Parathyroid adenoma (tissue), 2 donors: ENCODE results near the gene EMILIN1.

Experiments
- H2AFZ ChIP-seq: fragments of 300-600 bp; sonication (generic); one replicate; pipeline ENCODE4 v1.7.0; 2017; ENCODE audit warnings: antibody characterized with exemption, mild to moderate bottlenecking
- H3K27ac ChIP-seq: fragments of 300-600 bp; sonication (generic); one replicate; pipeline ENCODE4 v1.7.0; 2017
- H3K27me3 ChIP-seq: fragments of 300-600 bp; sonication (generic); one replicate; pipeline ENCODE4 v1.7.0; 2017; ENCODE audit warnings: low read length; ENCODE audit not compliant: control insufficient read depth, insufficient read depth
- H3K36me3 ChIP-seq: fragments of 300-600 bp; sonication (generic); one replicate; pipeline ENCODE4 v1.7.0; 2017; ENCODE audit warnings: low read length; ENCODE audit not compliant: control insufficient read depth, insufficient read depth
- H3K4me1 ChIP-seq: fragments of 300-600 bp; sonication (generic); one replicate; pipeline ENCODE4 v1.7.0; 2017; ENCODE audit warnings: control low read depth
- H3K4me2 ChIP-seq: fragments of 300-600 bp; sonication (generic); one replicate; pipeline ENCODE4 v1.7.0; 2017; ENCODE audit warnings: low read length
- H3K4me3 ChIP-seq: fragments of 300-600 bp; sonication (generic); one replicate; pipeline ENCODE4 v1.7.0; 2017; ENCODE audit warnings: low read depth, low read length
- H3K79me2 ChIP-seq: fragments of 300-600 bp; sonication (generic); one replicate; pipeline ENCODE4 v1.7.0; 2017; ENCODE audit warnings: control low read depth
- H3K9ac ChIP-seq: fragments of 300-600 bp; sonication (generic); one replicate; pipeline ENCODE4 v1.7.0; 2017; ENCODE audit warnings: mild to moderate bottlenecking
- H3K9me3 ChIP-seq: fragments of 300-600 bp; sonication (generic); one replicate; pipeline ENCODE4 v1.7.0; 2017; ENCODE audit warnings: low read length; ENCODE audit not compliant: control insufficient read depth
- TF ChIP-seq, protein P1 (sequence below): fragments of 300-600 bp; sonication (generic); IDR thresholded peaks from one replicate; pipeline ENCODE4 v1.7.0; 2017; ENCODE audit warnings: antibody characterized with exemption, mild to moderate bottlenecking
- donor health status: primary hyperparathyroidism.

Gene EMILIN1

DNA sequence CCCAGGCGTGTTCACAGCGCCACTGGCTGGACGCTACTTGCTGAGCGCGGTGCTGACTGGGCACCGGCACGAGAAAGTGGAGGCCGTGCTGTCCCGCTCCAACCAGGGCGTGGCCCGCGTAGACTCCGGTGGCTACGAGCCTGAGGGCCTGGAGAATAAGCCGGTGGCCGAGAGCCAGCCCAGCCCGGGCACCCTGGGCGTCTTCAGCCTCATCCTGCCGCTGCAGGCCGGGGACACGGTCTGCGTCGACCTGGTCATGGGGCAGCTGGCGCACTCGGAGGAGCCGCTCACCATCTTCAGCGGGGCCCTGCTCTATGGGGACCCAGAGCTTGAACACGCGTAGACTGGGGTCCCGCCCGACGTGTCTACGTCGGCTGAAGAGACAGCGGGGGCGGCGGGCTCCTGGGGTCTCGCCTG, 7.3 kb downstream of the EMILIN1 start:
- H3K36me3 ChIP-seq, result no peaks in the 10 kb centered on the region
- no peak overlapping the region for H3K9ac ChIP-seq
- peak overlapping the region; percentile 85 for H3K4me2 ChIP-seq
- H3K4me3 ChIP-seq, result peak overlapping the region; percentile 56
- no peaks in the 10 kb centered on the region for H3K79me2 ChIP-seq
- TF ChIP-seq, protein P1, sequence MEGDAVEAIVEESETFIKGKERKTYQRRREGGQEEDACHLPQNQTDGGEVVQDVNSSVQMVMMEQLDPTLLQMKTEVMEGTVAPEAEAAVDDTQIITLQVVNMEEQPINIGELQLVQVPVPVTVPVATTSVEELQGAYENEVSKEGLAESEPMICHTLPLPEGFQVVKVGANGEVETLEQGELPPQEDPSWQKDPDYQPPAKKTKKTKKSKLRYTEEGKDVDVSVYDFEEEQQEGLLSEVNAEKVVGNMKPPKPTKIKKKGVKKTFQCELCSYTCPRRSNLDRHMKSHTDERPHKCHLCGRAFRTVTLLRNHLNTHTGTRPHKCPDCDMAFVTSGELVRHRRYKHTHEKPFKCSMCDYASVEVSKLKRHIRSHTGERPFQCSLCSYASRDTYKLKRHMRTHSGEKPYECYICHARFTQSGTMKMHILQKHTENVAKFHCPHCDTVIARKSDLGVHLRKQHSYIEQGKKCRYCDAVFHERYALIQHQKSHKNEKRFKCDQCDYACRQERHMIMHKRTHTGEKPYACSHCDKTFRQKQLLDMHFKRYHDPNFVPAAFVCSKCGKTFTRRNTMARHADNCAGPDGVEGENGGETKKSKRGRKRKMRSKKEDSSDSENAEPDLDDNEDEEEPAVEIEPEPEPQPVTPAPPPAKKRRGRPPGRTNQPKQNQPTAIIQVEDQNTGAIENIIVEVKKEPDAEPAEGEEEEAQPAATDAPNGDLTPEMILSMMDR, result peak; percentile 42
- no peaks in the 10 kb centered on the region for H3K9me3 ChIP-seq
- peaks cover 15% of the 10 kb centered on the region for H3K4me1 ChIP-seq
- peak overlapping the region; percentile 2 for H3K27ac ChIP-seq
- H2AFZ ChIP-seq, result peak overlapping the region; percentile 97
- H3K27me3 ChIP-seq, result no peaks in the 10 kb centered on the region

DNA sequence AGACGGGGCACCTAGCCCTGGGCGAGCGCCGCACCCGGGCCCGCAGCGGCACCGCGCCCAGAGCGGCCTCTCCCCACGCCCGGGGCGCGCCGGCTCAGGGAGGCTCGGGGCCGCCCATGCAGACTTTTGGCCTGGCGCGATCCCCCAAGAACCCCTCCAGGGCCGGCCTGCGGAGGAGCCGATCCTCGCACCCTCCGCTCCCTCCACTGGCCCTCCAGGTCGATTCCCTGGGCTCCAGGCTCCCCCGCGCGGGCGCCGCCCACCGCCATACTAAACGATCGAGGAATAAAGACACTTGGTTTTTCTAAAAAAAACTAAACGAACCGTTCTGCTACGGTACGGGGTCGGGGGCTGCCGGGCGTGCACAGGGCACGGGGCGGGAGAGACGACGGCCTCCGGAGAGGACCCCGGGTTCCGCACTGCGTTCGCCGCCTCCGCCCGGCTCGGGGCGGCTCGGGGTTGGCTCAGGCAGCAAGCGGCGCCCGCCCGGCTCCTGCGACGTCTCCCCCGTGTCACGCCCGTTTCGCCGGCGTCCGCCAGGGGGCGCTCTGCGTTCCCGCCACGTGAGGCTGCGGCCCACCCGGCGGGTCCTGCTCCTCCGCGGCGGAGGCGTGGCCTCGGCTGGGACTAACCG, 7.8 kb downstream of the EMILIN1 start:
- no peaks in the 10 kb centered on the region for H3K79me2 ChIP-seq
- H3K27me3 ChIP-seq, result no peaks in the 10 kb centered on the region
- H3K9me3 ChIP-seq, result no peaks in the 10 kb centered on the region
- H3K27ac ChIP-seq, result peak overlapping the region; percentile 76
- peak overlapping the region; percentile 56 for H3K4me3 ChIP-seq
- H3K36me3 ChIP-seq, result no peaks in the 10 kb centered on the region
- H3K4me2 ChIP-seq, result peak overlapping the region; percentile 85
- peaks cover 15% of the 10 kb centered on the region for H3K4me1 ChIP-seq
- H3K9ac ChIP-seq, result peak overlapping the region; percentile 55
- H2AFZ ChIP-seq, result peak overlapping the region; percentile 97
- TF ChIP-seq, protein P1, result peak; percentile 83

DNA sequence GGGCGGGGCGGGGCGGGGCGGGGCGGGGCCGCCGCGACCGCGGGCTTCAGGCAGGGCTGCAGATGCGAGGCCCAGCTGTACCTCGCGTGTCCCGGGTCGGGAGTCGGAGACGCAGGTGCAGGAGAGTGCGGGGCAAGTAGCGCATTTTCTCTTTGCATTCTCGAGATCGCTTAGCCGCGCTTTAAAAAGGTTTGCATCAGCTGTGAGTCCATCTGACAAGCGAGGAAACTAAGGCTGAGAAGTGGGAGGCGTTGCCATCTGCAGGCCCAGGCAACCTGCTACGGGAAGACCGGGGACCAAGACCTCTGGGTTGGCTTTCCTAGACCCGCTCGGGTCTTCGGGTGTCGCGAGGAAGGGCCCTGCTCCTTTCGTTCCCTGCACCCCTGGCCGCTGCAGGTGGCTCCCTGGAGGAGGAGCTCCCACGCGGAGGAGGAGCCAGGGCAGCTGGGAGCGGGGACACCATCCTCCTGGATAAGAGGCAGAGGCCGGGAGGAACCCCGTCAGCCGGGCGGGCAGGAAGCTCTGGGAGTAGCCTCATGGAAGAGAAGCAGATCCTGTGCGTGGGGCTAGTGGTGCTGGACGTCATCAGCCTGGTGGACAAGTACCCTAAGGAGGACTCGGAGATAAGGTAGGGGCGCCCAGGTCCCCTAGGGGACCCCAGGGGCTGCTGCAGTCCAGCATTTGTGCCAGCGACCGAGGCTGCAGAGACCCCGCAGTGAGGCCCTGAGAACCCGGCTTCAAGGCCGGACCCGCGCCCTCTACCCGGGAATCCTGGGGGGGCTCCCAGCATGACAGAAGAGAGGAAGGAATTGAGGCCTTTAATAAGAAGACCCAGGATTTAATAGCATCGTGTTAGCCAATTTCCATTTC, 8.5 kb downstream of the EMILIN1 start, which contains the start of gene KHK:
TSS of gene KHK (plus strand) at position 49 of the 870 bp plus-strand sequence. CDS start at position 537, 488 bp downstream.
- peak within 1 kb of the TSS; percentile 55 for H3K9ac ChIP-seq
- peaks cover 14% of the 10 kb centered on the region for H3K4me1 ChIP-seq

DNA sequence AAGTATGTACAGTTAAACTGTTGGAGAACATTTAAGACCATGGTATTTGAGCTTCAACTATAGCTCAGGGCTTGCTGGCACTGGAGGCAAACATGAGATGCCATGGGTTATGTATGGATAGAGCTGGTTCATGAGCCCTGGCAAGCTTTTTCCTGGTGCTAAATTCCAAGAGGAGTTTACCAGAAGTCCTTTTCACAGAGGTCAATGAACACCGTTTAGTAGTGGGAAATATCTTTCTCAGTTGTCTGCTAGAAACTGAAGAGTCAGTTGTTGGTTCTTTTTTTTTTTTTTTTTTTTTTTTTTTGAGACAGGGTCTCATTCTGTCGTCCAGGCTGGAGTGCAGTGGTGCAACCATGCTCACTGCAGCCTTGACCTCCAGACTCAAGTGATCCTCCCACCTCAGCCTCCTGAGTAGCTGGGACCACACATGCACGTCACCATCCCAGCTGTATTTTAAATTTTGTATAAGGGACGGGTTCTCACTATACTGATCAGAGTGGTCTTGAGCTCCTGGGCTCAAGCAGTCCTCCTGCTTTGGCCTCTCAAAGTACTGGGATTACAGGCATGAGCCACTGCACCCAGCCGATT, 9.5 kb downstream of the EMILIN1 start:
- H3K27ac ChIP-seq, result no peak overlapping the region
- no peak overlapping the region for H3K4me2 ChIP-seq
- TF ChIP-seq, protein P1, result no peak
- no peaks in the 10 kb centered on the region for H3K9me3 ChIP-seq
- H3K36me3 ChIP-seq, result no peaks in the 10 kb centered on the region
- H3K79me2 ChIP-seq, result no peaks in the 10 kb centered on the region
- H2AFZ ChIP-seq, result no peak overlapping the region
- no peak overlapping the region for H3K9ac ChIP-seq
- H3K4me1 ChIP-seq, result peaks cover 22% of the 10 kb centered on the region
- H3K4me3 ChIP-seq, result no peak overlapping the region
- no peaks in the 10 kb centered on the region for H3K27me3 ChIP-seq

More for the DNA sequence above, 8.5 kb downstream of the EMILIN1 start, which contains the start of gene KHK:
- Histone ChIP-seq H3K79me2 (no peaks in the 10 kb centered on the region), H3K9me3 (no peaks in the 10 kb centered on the region), H3K4me2 (peak within 1 kb of the TSS; percentile 85), H3K27me3 (no peaks in the 10 kb centered on the region), H2AFZ (peak within 1 kb of the TSS; percentile 97), H3K4me3 (peak within 1 kb of the TSS; percentile 56), H3K27ac (peak within 1 kb of the TSS; percentile 76), H3K36me3 (no peaks in the 10 kb centered on the region)
- TF ChIP-seq, protein P1, result no peak
